ENCODE results near the gene BOK.
"Not testable (repeated sequence)": the region's sequence is repeated elsewhere in the genome, so short reads cannot be mapped to it uniquely, and the experiment has no call there.

BOK gene

GRCh38 chr2:241586564-241587264 is 28.2 kb downstream of the BOK start:
- Histone ChIP-seq H3K9me3 (ENCODE audit: insufficient read depth, low read depth, low read length) (peaks cover 18% of the 10 kb centered on the region), H3K79me2 (ENCODE audit: insufficient read depth, low read length) (no peaks in the 10 kb centered on the region), H4K20me1 (ENCODE audit: insufficient read depth, low read length, poor library complexity, severe bottlenecking) (no peaks in the 10 kb centered on the region), H2AFZ (ENCODE audit: low read length) (no peak overlapping the region), H3K9ac (ENCODE audit: low read depth, low read length, poor library complexity, severe bottlenecking) (no peak overlapping the region), H3K27me3 (ENCODE audit: insufficient read depth, low read length, poor library complexity, severe bottlenecking) (no peaks in the 10 kb centered on the region), H3K36me3 (ENCODE audit: insufficient read depth, low read length) (peaks cover 61% of the 10 kb centered on the region), H3F3A (ENCODE audit: low read depth) (no peaks in the 10 kb centered on the region), H3K4me1 (ENCODE audit: insufficient read depth, low read length, poor library complexity, severe bottlenecking) (no peaks in the 10 kb centered on the region), H3K9me2 (replicated peaks; ENCODE audit: low read depth, low read length) (no peaks in the 10 kb centered on the region), H3K4me2 (ENCODE audit: low read depth, low read length, poor library complexity, severe bottlenecking) (no peak overlapping the region), H3K4me3 (ENCODE audit: low read length, poor library complexity, severe bottlenecking) (no peak overlapping the region)
- no peak for TF ChIP-seq EZH2phosphoT487 (IDR thresholded peaks at IDR 0.05; ENCODE audit: borderline replicate concordance)
- no peak for TF ChIP-seq CTCF (conservative IDR thresholded peaks at IDR 0.05; ENCODE audit: low read length)

- Histone ChIP-seq H3K9me3 (ENCODE audit: insufficient read depth, low read depth, low read length) (peaks cover 18% of the 10 kb centered on the region), H3K36me3 (ENCODE audit: insufficient read depth, low read length) (peaks cover 48% of the 10 kb centered on the region)
- H3K79me2 ChIP-seq (ENCODE audit: insufficient read depth, low read length); H3K4me3 ChIP-seq (ENCODE audit: low read length, poor library complexity, severe bottlenecking); H2AFZ ChIP-seq (ENCODE audit: low read length); H3K4me1 ChIP-seq (ENCODE audit: insufficient read depth, low read length, poor library complexity, severe bottlenecking); H3K9me2 ChIP-seq (replicated peaks; ENCODE audit: low read depth, low read length); H3F3A ChIP-seq (ENCODE audit: low read depth); H3K9ac ChIP-seq (ENCODE audit: low read depth, low read length, poor library complexity, severe bottlenecking); H4K20me1 ChIP-seq (ENCODE audit: insufficient read depth, low read length, poor library complexity, severe bottlenecking); H3K4me2 ChIP-seq (ENCODE audit: low read depth, low read length, poor library complexity, severe bottlenecking); H3K27me3 ChIP-seq (ENCODE audit: insufficient read depth, low read length, poor library complexity, severe bottlenecking): not testable (repeated sequence)
These were observed 31.3 kb downstream of the BOK start for GRCh38 chr2:241589863-241590262.

- Histone ChIP-seq H3K9me3 (ENCODE audit: insufficient read depth, low read depth, low read length) (peaks cover 18% of the 10 kb centered on the region), H3K36me3 (ENCODE audit: insufficient read depth, low read length) (peaks cover 41% of the 10 kb centered on the region; the same call in 1 of the 2 replicates)
- H2AFZ ChIP-seq (ENCODE audit: low read length); H3K4me2 ChIP-seq (ENCODE audit: low read depth, low read length, poor library complexity, severe bottlenecking); H3K9me2 ChIP-seq (replicated peaks; ENCODE audit: low read depth, low read length); H3F3A ChIP-seq (ENCODE audit: low read depth); H3K9ac ChIP-seq (ENCODE audit: low read depth, low read length, poor library complexity, severe bottlenecking); H3K79me2 ChIP-seq (ENCODE audit: insufficient read depth, low read length); H4K20me1 ChIP-seq (ENCODE audit: insufficient read depth, low read length, poor library complexity, severe bottlenecking); H3K4me1 ChIP-seq (ENCODE audit: insufficient read depth, low read length, poor library complexity, severe bottlenecking); H3K27me3 ChIP-seq (ENCODE audit: insufficient read depth, low read length, poor library complexity, severe bottlenecking); H3K4me3 ChIP-seq (ENCODE audit: low read length, poor library complexity, severe bottlenecking): not testable (repeated sequence)
These were observed 32.2 kb downstream of the BOK start for GRCh38 chr2:241590496-241591455.

- Histone ChIP-seq H3K9me3 (ENCODE audit: insufficient read depth, low read depth, low read length) (peaks cover 6% of the 10 kb centered on the region; the same call in 1 of the 2 replicates), H3K9me2 (replicated peaks; ENCODE audit: low read depth, low read length) (no peaks in the 10 kb centered on the region), H2AFZ (ENCODE audit: low read length) (no peak overlapping the region), H3K9ac (ENCODE audit: low read depth, low read length, poor library complexity, severe bottlenecking) (no peak overlapping the region), H3F3A (ENCODE audit: low read depth) (no peaks in the 10 kb centered on the region), H3K36me3 (ENCODE audit: insufficient read depth, low read length) (peaks cover 30% of the 10 kb centered on the region; the same call in 1 of the 2 replicates), H4K20me1 (ENCODE audit: insufficient read depth, low read length, poor library complexity, severe bottlenecking) (no peaks in the 10 kb centered on the region), H3K4me3 (ENCODE audit: low read length, poor library complexity, severe bottlenecking) (no peak overlapping the region), H3K79me2 (ENCODE audit: insufficient read depth, low read length) (no peaks in the 10 kb centered on the region), H3K4me1 (ENCODE audit: insufficient read depth, low read length, poor library complexity, severe bottlenecking) (no peaks in the 10 kb centered on the region), H3K4me2 (ENCODE audit: low read depth, low read length, poor library complexity, severe bottlenecking) (no peak overlapping the region), H3K27me3 (ENCODE audit: insufficient read depth, low read length, poor library complexity, severe bottlenecking) (no peaks in the 10 kb centered on the region)
- TF ChIP-seq EZH2phosphoT487 (IDR thresholded peaks at IDR 0.05; ENCODE audit: borderline replicate concordance) (no peak), CTCF (conservative IDR thresholded peaks at IDR 0.05; ENCODE audit: low read length) (no peak)
These were observed 33.7 kb downstream of the BOK start for GRCh38 chr2:241592126-241592845.
